Activated CD8-positive, alpha-beta memory T cell treated with anti-CD3 and anti-CD28 coated beads for 36 hours (primary cell): Measurements from ENCODE around the gene VEGFC. TPM values are rescaled to one million over a fixed set of nuclear protein-coding genes. Genes with fewer than 3 reads are reported as not detected.

Source experiments
- CTCF ChIA-PET: fragments of 350-600 bp; sonication (Branson Sonifier 250); formaldehyde crosslinking; loops from one replicate; lab custom pipeline; 2021; ENCODE audit warnings: antibody characterized with exemption; lab: Charles Lee
- POLR2A ChIA-PET: fragments of 350-600 bp; sonication (Branson Sonifier 250); formaldehyde crosslinking; loops from one replicate; lab custom pipeline; 2021; ENCODE audit warnings: antibody characterized with exemption; lab: Charles Lee
- total RNA-seq, 2 experiments: library from RNA; stranded (reverse); gene quantifications; one replicate each; pipeline ENCODE4 v1.2.3, GENCODE V29; 2021

Gene VEGFC
- total RNA-seq, 2 experiments from 2014 or later: not detected

GRCh38 chr4:176726803-176727202 lies 65.9 kb downstream of the VEGFC start:
- POLR2A ChIA-PET: no interaction called here
- CTCF ChIA-PET: no interaction called here

GRCh38 chr4:176721459-176721858 lies 71.3 kb downstream of the VEGFC start:
- ChIA-PET POLR2A (no interaction called here), CTCF (no interaction called here)

- CTCF ChIA-PET: no interaction called here
Measured at GRCh38 chr4:176718881-176719280, 73.8 kb downstream of the VEGFC start.

GRCh38 chr4:176717237-176717636 lies 75.5 kb downstream of the VEGFC start:
- ChIA-PET POLR2A (no interaction called here), CTCF (no interaction called here)

More at GRCh38 chr4:176718881-176719280, 73.8 kb downstream of the VEGFC start:
- POLR2A ChIA-PET: no interaction called here

DNA sequence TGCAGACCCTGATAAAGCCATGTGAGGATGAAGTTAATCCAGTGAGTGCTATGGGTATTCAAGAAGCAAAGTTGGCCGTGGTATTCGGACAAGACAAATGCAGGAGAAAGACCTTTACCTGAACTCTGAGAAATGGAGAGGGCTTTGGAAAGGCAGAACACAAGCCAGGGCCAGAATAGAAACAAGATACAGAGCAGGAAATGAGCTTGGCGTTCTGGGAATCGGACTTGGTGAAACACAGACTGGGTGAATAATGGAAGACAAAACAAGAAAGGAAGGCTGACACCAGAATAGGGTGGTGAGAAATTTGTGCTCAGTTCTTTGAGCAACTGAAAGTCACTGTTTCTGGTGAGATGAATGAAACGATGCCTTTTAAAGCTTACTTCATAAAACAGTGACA lies 83.3 kb downstream of the VEGFC start:
- ChIA-PET CTCF (no interaction called here), POLR2A (no interaction called here)

- POLR2A ChIA-PET: no interaction called here
- CTCF ChIA-PET: no interaction called here
Measured at GRCh38 chr4:176708771-176709311, 83.9 kb downstream of the VEGFC start.

DNA sequence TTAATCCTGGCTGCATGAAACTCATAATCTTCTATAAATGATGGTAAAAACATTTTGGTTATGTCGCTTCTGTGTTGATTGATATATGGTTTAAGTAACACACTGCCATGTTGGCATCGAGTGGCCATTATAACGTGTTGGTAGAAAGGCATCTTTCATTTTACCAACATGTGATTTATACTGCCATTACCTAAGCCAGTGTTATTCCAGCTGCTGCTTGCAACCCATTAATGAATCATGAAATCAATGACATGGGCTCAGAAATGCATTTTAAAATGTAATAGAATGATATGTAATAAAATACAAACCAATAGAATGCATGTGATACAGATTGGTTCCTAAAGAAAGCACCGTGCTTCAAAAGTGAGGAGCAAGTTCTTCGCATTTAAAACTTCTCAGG lies 102.0 kb downstream of the VEGFC start:
- POLR2A ChIA-PET: no interaction called here
- CTCF ChIA-PET: no interaction called here

- ChIA-PET POLR2A (no interaction called here), CTCF (no interaction called here)
Measured at GRCh38 chr4:176680668-176681180, 112.0 kb downstream of the VEGFC start.

- CTCF ChIA-PET: no interaction called here
- POLR2A ChIA-PET: no interaction called here
Measured at GRCh38 chr4:176676901-176677300, 115.8 kb downstream of the VEGFC start.

GRCh38 chr4:176675810-176676209 lies 116.9 kb downstream of the VEGFC start:
- CTCF ChIA-PET: no interaction called here
- POLR2A ChIA-PET: no interaction called here

DNA sequence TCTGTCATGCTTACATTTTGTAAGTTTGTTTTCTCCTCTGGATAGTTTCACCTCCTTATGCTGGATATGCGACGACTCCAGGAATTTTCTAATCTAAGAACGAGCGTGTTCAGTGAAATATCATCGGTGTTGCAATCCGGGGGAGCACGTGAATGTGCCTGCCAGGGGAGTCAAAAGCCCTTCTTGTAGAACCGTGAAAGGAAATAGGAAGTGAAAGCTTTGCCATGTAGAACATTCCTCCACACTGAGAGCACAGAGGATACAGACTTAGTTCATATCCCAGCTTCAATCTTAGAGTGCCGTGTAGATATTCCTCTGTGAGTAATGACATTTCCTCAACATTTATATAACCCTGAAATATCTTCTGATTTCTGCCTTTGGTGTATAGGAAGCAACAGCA lies 121.2 kb downstream of the VEGFC start:
- CTCF ChIA-PET: no interaction called here
- POLR2A ChIA-PET: no interaction called here

GRCh38 chr4:176668324-176668723 lies 124.4 kb downstream of the VEGFC start:
- CTCF ChIA-PET: no interaction called here

GRCh38 chr4:176664964-176665363 lies 127.8 kb downstream of the VEGFC start:
- CTCF ChIA-PET: no interaction called here
- POLR2A ChIA-PET: no interaction called here

More at GRCh38 chr4:176668324-176668723, 124.4 kb downstream of the VEGFC start:
- POLR2A ChIA-PET: no interaction called here

DNA sequence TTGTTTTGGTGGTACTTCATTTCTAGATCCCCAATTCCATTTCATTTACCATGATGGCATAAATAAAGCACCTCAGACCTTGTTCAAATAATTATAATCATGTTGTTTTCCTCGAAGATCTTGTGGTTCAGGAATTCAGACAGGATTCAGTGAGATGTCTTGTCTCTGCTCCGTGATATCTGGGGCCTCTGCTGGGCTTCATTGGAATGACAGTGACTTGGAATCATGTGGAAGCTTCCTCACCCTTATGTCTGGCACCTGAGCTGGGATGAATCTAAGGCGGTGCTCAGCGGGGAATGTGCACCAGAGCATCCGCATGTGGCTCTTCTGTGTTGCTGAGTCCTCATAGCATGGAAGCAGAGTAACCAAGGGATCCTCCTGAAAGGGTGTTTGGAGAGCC lies 132.2 kb downstream of the VEGFC start:
- CTCF ChIA-PET: no interaction called here
- POLR2A ChIA-PET: no interaction called here

GRCh38 chr4:176656108-176656507 lies 136.6 kb downstream of the VEGFC start:
- ChIA-PET POLR2A (no interaction called here), CTCF (no interaction called here)

DNA sequence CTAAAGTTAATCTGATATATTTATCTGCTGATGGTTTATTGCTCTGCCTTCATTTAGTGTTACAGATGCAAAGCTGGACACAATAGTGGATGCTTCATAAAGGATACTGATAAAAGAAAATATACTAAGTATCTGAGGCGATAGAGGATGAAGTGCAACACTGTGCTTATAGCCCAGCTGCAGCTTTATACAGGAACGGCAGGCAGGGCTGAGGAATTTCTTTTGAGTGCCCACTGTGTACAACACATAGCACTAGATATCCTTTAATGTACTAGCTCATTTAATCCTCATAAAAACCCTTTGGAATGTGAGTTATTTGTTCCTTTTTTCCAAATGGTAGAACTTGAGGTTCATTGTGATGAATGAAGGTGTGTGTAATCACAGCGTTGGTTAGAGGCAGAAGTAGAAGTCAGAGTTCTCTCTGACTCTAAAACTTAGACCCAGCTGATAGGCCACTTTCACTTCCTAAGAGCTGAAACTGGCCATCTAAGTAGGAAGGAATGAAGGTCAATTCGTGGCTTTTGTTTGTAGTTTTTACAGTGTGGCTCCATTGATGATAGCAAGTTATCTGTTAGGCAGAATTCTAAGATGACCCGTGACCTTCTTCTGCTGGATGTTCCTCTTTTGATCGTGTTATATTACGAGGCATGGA lies 138.0 kb downstream of the VEGFC start:
- CTCF ChIA-PET: no interaction called here
- POLR2A ChIA-PET: no interaction called here

DNA sequence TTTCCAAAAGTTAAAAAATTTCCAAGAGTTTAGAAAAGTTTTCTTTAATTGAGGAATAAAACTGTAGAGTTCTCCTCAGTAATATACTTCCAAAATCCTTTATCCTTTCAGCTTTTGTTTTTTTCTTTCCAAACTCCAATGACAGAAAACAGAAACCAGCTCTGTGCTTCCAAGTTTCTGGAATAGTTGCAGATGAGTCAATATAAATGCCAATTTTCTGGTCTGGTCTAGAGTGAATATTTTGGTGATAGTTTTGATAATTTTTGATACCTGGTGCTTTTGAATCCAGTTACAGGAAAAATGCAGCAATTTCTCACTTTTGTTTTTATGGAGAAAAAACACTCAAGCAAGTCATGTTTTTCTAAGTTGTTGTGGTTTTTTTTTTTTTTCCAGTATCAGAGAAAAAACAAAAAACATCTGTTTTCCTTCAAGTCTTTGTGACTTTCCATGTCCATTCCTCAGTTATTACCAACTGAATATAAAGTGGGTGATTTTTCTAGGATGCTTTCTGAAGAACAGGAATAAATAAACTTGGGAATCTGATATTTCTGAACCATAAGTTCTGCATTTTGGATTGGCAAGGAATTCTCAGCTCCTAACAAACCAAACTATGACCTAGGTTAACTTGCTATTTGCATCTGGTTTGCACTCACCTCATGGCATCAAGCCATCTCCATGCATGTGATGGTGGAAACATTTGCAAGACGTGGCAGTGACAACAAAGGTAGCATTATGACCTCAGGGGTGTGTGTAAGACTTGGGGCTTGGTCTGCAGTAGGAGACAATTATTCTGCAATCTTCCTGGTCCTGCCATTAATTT lies 139.1 kb downstream of the VEGFC start:
- CTCF ChIA-PET: no interaction called here

GRCh38 chr4:176646311-176646710 lies 146.4 kb downstream of the VEGFC start:
- ChIA-PET CTCF (no interaction called here), POLR2A (no interaction called here)

More for the DNA sequence above, 139.1 kb downstream of the VEGFC start:
- POLR2A ChIA-PET: no interaction called here

GRCh38 chr4:176645246-176645960 lies 147.3 kb downstream of the VEGFC start:
- ChIA-PET POLR2A (no interaction called here), CTCF (no interaction called here)

DNA sequence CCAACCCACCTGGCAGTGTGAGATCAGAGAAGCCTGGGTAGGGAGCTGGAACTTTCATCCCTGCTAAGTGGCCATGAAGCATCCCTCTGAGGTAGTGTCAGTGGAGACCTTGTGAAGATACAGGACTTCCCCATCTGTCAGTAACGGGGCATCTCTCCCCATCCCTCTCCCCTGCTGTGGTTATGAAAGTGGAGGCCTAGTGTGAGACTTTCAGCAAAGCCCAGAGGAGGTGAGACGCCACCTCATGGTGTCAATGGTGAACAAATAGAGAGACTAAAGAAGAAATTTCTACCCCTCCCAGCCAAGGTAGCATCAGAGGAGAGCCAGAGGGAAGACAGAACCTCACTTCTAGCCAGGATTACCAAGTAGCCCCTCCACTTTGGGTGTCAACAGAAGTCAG lies 150.2 kb downstream of the VEGFC start:
- CTCF ChIA-PET: no interaction called here
- POLR2A ChIA-PET: no interaction called here
